Gastrocnemius medialis (tissue), 4 donors: ENCODE data around the gene DDX28. TPM values are rescaled to one million over a fixed set of nuclear protein-coding genes. Genes with fewer than 3 reads are reported as not detected.

Experiments
- ATAC-seq, 2 donors: fragments of 150-250 bp; one replicate each; pipeline ENCODE4 v1.9.1; 2016
- DNase-seq, 2 donors: peaks; one replicate each; pipeline ENCODE4 v3.0.0-alpha.2; 2019
- H3K27ac ChIP-seq, 4 donors: fragments of 200-600 bp; sonication (generic); 1 replicate in 1 of 4; 2 replicates in 3 of 4; pipeline ENCODE4 v1.5.1; 2016 to 2018; ENCODE audit warnings: mild to moderate bottlenecking in 2 of 4, moderate library complexity in 1 of 4
- H3K27me3 ChIP-seq, 3 donors: fragments of 200-600 bp; sonication (generic) in 2 of 3; 1 replicate in 1 of 3; 2 replicates in 2 of 3; pipeline versions ENCODE4 v1.5.1 to v1.6.0; 2016 to 2019; ENCODE audit warnings: mild to moderate bottlenecking in 1 of 3, moderate library complexity in 1 of 3
- H3K36me3 ChIP-seq, 2 donors: fragments of 200-600 bp; sonication (generic) in 1 of 2; one replicate each; pipeline ENCODE4 v1.5.1; 2017 to 2018
- H3K4me1 ChIP-seq, 2 donors: fragments of 200-600 bp; sonication (generic) in 1 of 2; one replicate each; pipeline ENCODE4 v1.5.1; 2016 to 2017; ENCODE audit warnings: mild to moderate bottlenecking in 2 of 2
- H3K4me3 ChIP-seq, 4 donors: fragments of 200-600 bp; sonication (generic) in 3 of 4; 1 replicate in 1 of 4; 2 replicates in 3 of 4; pipeline ENCODE4 v1.5.1; 2016 to 2019; ENCODE audit warnings: mild to moderate bottlenecking in 2 of 4
- H3K9me3 ChIP-seq, 3 donors: fragments of 200-600 bp; sonication (generic) in 2 of 3; 1 replicate in 1 of 3; 2 replicates in 2 of 3; pipeline ENCODE4 v1.5.1; 2016 to 2019
- CTCF ChIP-seq, 5 experiments: fragments of 450-650 bp in 3 of 5; fragments of 200-600 bp in 2 of 5; sonication (generic) in 2 of 5; IDR thresholded peaks in 4 of 5; conservative IDR thresholded peaks in 1 of 5; 1 replicate in 4 of 5; 2 replicates in 1 of 5; pipeline ENCODE4 v1.5.1; 2016 to 2019; ENCODE audit warnings: antibody characterized with exemption in 5 of 5, mild to moderate bottlenecking in 3 of 5, moderate library complexity in 3 of 5
- POLR2A ChIP-seq, 2 donors: fragments of 450-650 bp; IDR thresholded peaks; one replicate each; pipeline ENCODE4 v1.6.1; 2017; ENCODE audit warnings: antibody characterized with exemption in 2 of 2, mild to moderate bottlenecking in 2 of 2, moderate library complexity in 2 of 2
- in situ Hi-C, 4 donors: fragments of 200-750 bp; cut with MboI; loops; one replicate each; pipeline versions ENCODE4 v1.15.0 to v1.8.0; 2017; ENCODE audit warnings: low sequenced_read_pairs in 4 of 4
- intact Hi-C: fragments of 100-400 bp; cut with DNase I; formaldehyde crosslinking; loops from one replicate; pipeline ENCODE4 v1.15.1; 2023; ENCODE audit warnings: low total_unique reads
- total RNA-seq, 4 donors: library from RNA; depleted of rRNA; stranded (reverse); fragments of >200 nt; gene quantifications; one replicate each; pipeline versions ENCODE4 v1.1.0 to v1.2.3, GENCODE V29; 2016

Gene DDX28
- total RNA-seq, 4 donors from 2014 or later = 6.2 to 16.1 (median 10.4) TPM

- Histone ChIP-seq H3K4me1 (no peaks in the 10 kb centered on the region), H3K4me3 (no peak overlapping the region), H3K9me3 (no peaks in the 10 kb centered on the region), H3K27me3 (no peaks in the 10 kb centered on the region), H3K27ac (no peak overlapping the region), H3K36me3 (peaks cover 0 to 18% of the 10 kb centered on the region in 2 donors)
- intact Hi-C loops = no loop called here
- in situ Hi-C loops = loop anchor here (5.0 to 25.0 kb wide), 5 partner anchors 51 to 359 kb away; partner anchors contain the start of genes DPEP2 (in 1 of the 4), RANBP10 (in 1 of the 4) and TSNAXIP1 (in 1 of the 4)
- TF ChIP-seq CTCF (IDR thresholded peaks at IDR 0.05 in 4 of 5, conservative IDR thresholded peaks at IDR 0.05 in 1 of 5) (no peak), POLR2A (IDR thresholded peaks at IDR 0.05) (no peak)
- DNase-seq (no peak), ATAC-seq (no peak)
Measured at GRCh38 chr16:68046106-68046505, 23.1 kb upstream of the DDX28 start.

- in situ Hi-C loops (loop anchor here (10.0 to 25.0 kb wide), 4 partner anchors 47 to 354 kb away; partner anchors contain the start of genes DPEP2 (in 1 of the 4), RANBP10 (in 1 of the 4) and TSNAXIP1 (in 1 of the 4)), intact Hi-C loops (loop anchor here (5.0 kb wide), 2 partner anchors 159 to 369 kb away; partner anchors contain the start of gene NRN1L)
- H3K4me3 ChIP-seq = no peak overlapping the region
- TF ChIP-seq CTCF (IDR thresholded peaks at IDR 0.05 in 4 of 5, conservative IDR thresholded peaks at IDR 0.05 in 1 of 5) (no peak), POLR2A (IDR thresholded peaks at IDR 0.05) (no peak)
- peaks cover 3 to 5% of the 10 kb centered on the region in 2 donors for H3K4me1 ChIP-seq
- H3K36me3 ChIP-seq = no peaks in the 10 kb centered on the region
- H3K27me3 ChIP-seq = no peaks in the 10 kb centered on the region
- DNase-seq (no peak), ATAC-seq (no peak)
- no peak overlapping the region for H3K27ac ChIP-seq
- no peaks in the 10 kb centered on the region for H3K9me3 ChIP-seq
Measured at GRCh38 chr16:68041783-68042182, 18.8 kb upstream of the DDX28 start.

- peak; percentile 58 to 81 for DNase-seq
- in situ Hi-C loops = loop anchor here (10.0 to 25.0 kb wide), 4 partner anchors 46 to 353 kb away; partner anchors contain the start of genes DPEP2 (in 1 of the 4), RANBP10 (in 1 of the 4) and TSNAXIP1 (in 1 of the 4)
- Histone ChIP-seq H3K4me3 (no peak overlapping the region), H3K27me3 (no peaks in the 10 kb centered on the region), H3K9me3 (no peaks in the 10 kb centered on the region), H3K27ac (peak overlapping the region in 3 of 4 donors; percentile 19 to 30 (median 28)), H3K36me3 (no peaks in the 10 kb centered on the region), H3K4me1 (peaks cover 3 to 5% of the 10 kb centered on the region in 2 donors)
- intact Hi-C loops = loop anchor here (1.0 to 5.0 kb wide), 4 partner anchors 47 to 368 kb away; partner anchors contain the start of gene NRN1L
- TF ChIP-seq CTCF (IDR thresholded peaks at IDR 0.05 in 4 of 5, conservative IDR thresholded peaks at IDR 0.05 in 1 of 5) (peak; percentile 79 to 95 (median 92)), POLR2A (IDR thresholded peaks at IDR 0.05) (no peak)
- ATAC-seq = peak; percentile 79 to 87
Measured at GRCh38 chr16:68040506-68041288, 17.7 kb upstream of the DDX28 start.

GRCh38 chr16:68037841-68038597 lies 15.0 kb upstream of the DDX28 start:
- peaks cover 8 to 9% of the 10 kb centered on the region in 2 donors for H3K4me1 ChIP-seq
- in situ Hi-C loops = loop anchor here in 2 of 4 donors (25.0 kb wide), 2 partner anchors 226 to 351 kb away; partner anchors contain the start of genes RANBP10 (in 1 of the 2) and TSNAXIP1 (in 1 of the 2)
- intact Hi-C loops = no loop called here

More at GRCh38 chr16:68037841-68038597, 15.0 kb upstream of the DDX28 start:
- no peak overlapping the region for H3K4me3 ChIP-seq
- H3K27ac ChIP-seq = peak overlapping the region; percentile 27 to 63 (median 56)
- DNase-seq (peak in 1 of 2 donors; percentile 19), ATAC-seq (peak; percentile 17 to 47)
- H3K27me3 ChIP-seq = no peaks in the 10 kb centered on the region
- H3K9me3 ChIP-seq = no peaks in the 10 kb centered on the region
- TF ChIP-seq POLR2A (IDR thresholded peaks at IDR 0.05) = no peak
- TF ChIP-seq CTCF (IDR thresholded peaks at IDR 0.05 in 4 of 5, conservative IDR thresholded peaks at IDR 0.05 in 1 of 5) = no peak
- no peaks in the 10 kb centered on the region for H3K36me3 ChIP-seq
